Osteoblast (primary cell): ENCODE measurements around the gene TNN. TPM values are rescaled to one million over a fixed set of nuclear protein-coding genes. Genes with fewer than 3 reads are reported as not detected.

Experiments
- DNase-seq: peaks from one replicate; pipeline ENCODE4 v3.0.0; 2011; ENCODE audit warnings: low spot score, mixed read lengths; ENCODE audit not compliant: insufficient read length; ENCODE audit errors: missing footprints
- H2AFZ ChIP-seq: 2 replicates; pipeline ENCODE4 v1.6.0; 2011; ENCODE audit warnings: mild to moderate bottlenecking, low read length
- H3K27ac ChIP-seq: 2 replicates; pipeline ENCODE4 v1.5.1; 2011; ENCODE audit warnings: mild to moderate bottlenecking, low read depth, low read length, moderate library complexity
- H3K27me3 ChIP-seq: 2 replicates; pipeline ENCODE4 v1.6.0; 2012; ENCODE audit warnings: mild to moderate bottlenecking, control low read depth, inconsistent platforms, low read length, moderate library complexity; ENCODE audit not compliant: insufficient read depth
- H3K36me3 ChIP-seq: 2 replicates; pipeline ENCODE4 v1.5.1; 2011; ENCODE audit warnings: mild to moderate bottlenecking, low read length, control low read depth, moderate library complexity; ENCODE audit not compliant: insufficient read depth
- H3K4me1 ChIP-seq: 2 replicates; pipeline ENCODE4 v1.5.1; 2011; ENCODE audit warnings: mild to moderate bottlenecking, low read length, control low read depth, moderate library complexity; ENCODE audit not compliant: insufficient read depth
- H3K4me2 ChIP-seq: 2 replicates; pipeline ENCODE4 v1.6.0; 2011; ENCODE audit warnings: mild to moderate bottlenecking, low read length; ENCODE audit not compliant: insufficient read depth
- H3K4me3 ChIP-seq: fragments of 200-600 bp; sonication (generic); 3 replicates; pipeline ENCODE4 v1.5.1; 2012; ENCODE audit warnings: mild to moderate bottlenecking, low read length, inconsistent platforms; ENCODE audit not compliant: insufficient read depth
- H3K79me2 ChIP-seq: 2 replicates; pipeline ENCODE4 v1.6.0; 2012; ENCODE audit warnings: mild to moderate bottlenecking, low read length, control low read depth, inconsistent platforms; ENCODE audit not compliant: insufficient read depth
- H3K9me3 ChIP-seq: 2 replicates; pipeline ENCODE4 v1.5.1; 2011; ENCODE audit warnings: low read depth, low read length, control low read depth
- H4K20me1 ChIP-seq: 2 replicates; pipeline ENCODE4 v1.6.0; 2012; ENCODE audit warnings: mild to moderate bottlenecking, low read length, control low read depth; ENCODE audit not compliant: insufficient read depth
- total RNA-seq: library from RNA; depleted of rRNA; stranded (reverse); fragments of >200 nt; gene quantifications from 2 replicates; pipeline ENCODE4 v1.2.3, GENCODE V29; 2012
- TF ChIP-seq, protein P1 (sequence below): IDR thresholded peaks from 2 replicates; pipeline ENCODE4 v1.5.1; 2011; ENCODE audit warnings: mild to moderate bottlenecking, low read depth, low read length, moderate library complexity; ENCODE audit errors: extremely low read depth

The TNN gene
- total RNA-seq, 1 donor = under 0.01 TPM

DNA sequence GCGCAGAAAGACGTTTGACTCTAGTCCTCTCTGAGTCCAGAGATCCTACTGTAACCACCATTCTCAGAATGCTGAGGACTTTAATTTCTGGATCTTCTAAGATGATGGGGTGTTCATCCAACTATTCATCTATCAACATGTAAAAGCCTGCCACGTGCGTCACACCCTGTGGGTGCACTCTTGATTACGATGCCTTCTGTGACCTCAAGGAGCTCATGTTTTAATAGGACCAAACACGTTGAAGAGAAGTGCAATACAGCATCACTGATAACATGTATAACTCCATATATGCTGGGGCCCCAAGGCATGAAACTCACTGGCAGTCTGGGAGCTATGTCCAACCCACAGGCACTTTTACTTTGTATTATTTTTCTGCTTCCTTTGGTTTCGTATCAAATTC lies 105.9 kb downstream of the TNN start:
- TF ChIP-seq, protein P1, sequence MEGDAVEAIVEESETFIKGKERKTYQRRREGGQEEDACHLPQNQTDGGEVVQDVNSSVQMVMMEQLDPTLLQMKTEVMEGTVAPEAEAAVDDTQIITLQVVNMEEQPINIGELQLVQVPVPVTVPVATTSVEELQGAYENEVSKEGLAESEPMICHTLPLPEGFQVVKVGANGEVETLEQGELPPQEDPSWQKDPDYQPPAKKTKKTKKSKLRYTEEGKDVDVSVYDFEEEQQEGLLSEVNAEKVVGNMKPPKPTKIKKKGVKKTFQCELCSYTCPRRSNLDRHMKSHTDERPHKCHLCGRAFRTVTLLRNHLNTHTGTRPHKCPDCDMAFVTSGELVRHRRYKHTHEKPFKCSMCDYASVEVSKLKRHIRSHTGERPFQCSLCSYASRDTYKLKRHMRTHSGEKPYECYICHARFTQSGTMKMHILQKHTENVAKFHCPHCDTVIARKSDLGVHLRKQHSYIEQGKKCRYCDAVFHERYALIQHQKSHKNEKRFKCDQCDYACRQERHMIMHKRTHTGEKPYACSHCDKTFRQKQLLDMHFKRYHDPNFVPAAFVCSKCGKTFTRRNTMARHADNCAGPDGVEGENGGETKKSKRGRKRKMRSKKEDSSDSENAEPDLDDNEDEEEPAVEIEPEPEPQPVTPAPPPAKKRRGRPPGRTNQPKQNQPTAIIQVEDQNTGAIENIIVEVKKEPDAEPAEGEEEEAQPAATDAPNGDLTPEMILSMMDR = no peak
- Histone ChIP-seq H3K36me3 (no peaks in the 10 kb centered on the region), H3K4me3 (no peak overlapping the region), H3K9me3 (no peaks in the 10 kb centered on the region), H3K27me3 (no peaks in the 10 kb centered on the region), H2AFZ (no peak overlapping the region), H3K27ac (no peak overlapping the region), H4K20me1 (no peaks in the 10 kb centered on the region), H3K79me2 (no peaks in the 10 kb centered on the region), H3K4me2 (no peak overlapping the region), H3K4me1 (no peaks in the 10 kb centered on the region)
- DNase-seq = no peak

DNA sequence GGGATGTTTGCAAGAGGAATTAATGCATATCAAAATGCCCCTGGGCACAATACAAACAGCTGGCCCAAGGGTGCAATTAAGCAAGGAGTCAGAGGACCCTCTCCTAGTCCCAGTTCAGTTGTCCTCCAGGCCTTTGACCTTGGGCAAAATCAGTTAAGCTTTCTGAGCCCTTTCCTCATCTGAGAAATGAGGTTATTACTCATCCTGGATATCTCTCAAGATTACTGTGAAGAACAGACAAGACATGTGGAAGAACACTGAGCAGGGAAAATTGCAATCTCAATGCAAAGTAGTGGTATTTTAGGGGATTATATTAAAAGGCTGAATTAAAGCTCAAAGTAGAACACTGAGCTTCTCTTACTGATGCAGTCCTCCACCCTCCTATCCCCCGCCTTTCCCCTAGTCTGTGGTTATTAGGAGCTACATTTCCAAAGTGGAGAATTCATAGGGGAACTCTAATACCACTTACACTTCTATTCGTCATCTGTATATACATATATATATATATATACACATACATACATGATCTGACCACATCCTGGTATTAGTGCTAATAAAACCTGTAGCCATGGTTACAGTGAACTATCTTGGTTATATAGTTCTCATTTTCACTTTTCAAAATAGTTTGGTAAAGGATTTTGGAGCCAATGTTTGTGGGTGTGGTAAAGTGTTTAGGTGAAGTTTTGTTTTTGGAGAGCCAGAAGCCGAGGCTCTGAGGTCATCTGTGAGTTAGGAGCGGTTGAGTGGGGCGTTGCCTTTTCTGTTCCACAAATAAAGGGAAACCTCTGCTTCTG lies 106.9 kb downstream of the TNN start:
- Histone ChIP-seq H3K27me3 (no peaks in the 10 kb centered on the region), H3K27ac (no peak overlapping the region), H3K4me3 (no peak overlapping the region), H3K9me3 (no peaks in the 10 kb centered on the region), H3K79me2 (no peaks in the 10 kb centered on the region), H3K4me1 (no peaks in the 10 kb centered on the region), H3K4me2 (no peak overlapping the region), H3K36me3 (no peaks in the 10 kb centered on the region), H4K20me1 (no peaks in the 10 kb centered on the region), H2AFZ (no peak overlapping the region)
- TF ChIP-seq, protein P1 = no peak
- no peak for DNase-seq

DNA sequence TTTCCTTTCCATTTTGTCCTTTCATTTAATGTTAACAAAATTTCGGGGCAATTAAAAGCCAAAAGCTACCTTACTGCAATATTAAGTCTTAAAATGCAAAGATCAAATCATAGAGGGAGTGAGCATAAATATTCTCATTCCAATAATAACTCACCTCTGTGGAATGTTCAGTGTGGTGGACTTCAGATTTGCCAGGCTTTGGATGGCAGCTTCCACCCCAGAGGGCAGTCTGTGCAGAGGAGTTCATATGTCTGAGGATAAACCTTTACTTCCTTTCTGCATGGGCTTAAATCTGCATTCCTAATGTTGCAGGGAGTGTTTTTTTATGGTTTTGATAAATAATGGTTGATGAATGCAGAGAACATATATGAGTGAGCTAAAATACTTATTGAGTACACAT lies 108.6 kb downstream of the TNN start:
- TF ChIP-seq, protein P1 = no peak
- Histone ChIP-seq H3K4me2 (no peak overlapping the region), H3K79me2 (no peaks in the 10 kb centered on the region), H3K27me3 (no peaks in the 10 kb centered on the region), H3K4me3 (no peak overlapping the region), H3K4me1 (no peaks in the 10 kb centered on the region), H3K27ac (no peak overlapping the region), H4K20me1 (no peaks in the 10 kb centered on the region), H2AFZ (no peak overlapping the region), H3K36me3 (no peaks in the 10 kb centered on the region), H3K9me3 (no peaks in the 10 kb centered on the region)
- DNase-seq = no peak

DNA sequence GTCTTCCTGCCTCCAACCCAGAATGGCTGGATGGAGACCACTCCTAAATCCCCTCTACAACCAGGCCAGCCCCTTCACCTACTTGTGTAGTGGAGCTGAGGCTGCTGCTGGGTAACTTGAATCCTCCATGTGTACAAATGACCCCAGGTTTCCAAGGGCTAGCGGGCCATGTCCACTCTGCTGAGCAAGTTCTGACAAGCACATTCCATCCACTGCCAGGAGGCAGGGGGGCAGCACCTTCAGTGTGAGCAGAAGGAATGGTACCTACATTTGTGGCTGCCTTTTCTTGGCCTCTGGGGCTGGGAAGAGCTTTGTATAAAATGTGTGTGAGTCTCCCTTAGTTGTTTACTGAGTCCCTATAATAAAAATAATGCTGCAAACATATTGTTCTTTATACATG lies 110.4 kb downstream of the TNN start:
- Histone ChIP-seq H3K79me2 (no peaks in the 10 kb centered on the region), H3K4me3 (no peak overlapping the region)

More for the DNA sequence above, 110.4 kb downstream of the TNN start:
- Histone ChIP-seq H3K36me3 (no peaks in the 10 kb centered on the region), H3K4me2 (no peak overlapping the region), H3K4me1 (no peaks in the 10 kb centered on the region), H3K27ac (no peak overlapping the region), H3K9me3 (no peaks in the 10 kb centered on the region), H4K20me1 (no peaks in the 10 kb centered on the region), H3K27me3 (no peaks in the 10 kb centered on the region), H2AFZ (no peak overlapping the region)
- TF ChIP-seq, protein P1 = no peak
- DNase-seq = no peak
